Ovary (tissue), 9 donors: Measurements from ENCODE around the gene GTPBP3. TPM values are rescaled to one million over a fixed set of nuclear protein-coding genes. Genes with fewer than 3 reads are reported as not detected.

Experiments used
- DNase-seq, 5 donors: peaks; one replicate each; pipeline ENCODE4 v3.0.0-alpha.2; 2019 to 2020
- H3K27ac ChIP-seq, 2 donors: fragments of 200-600 bp; one replicate each; pipeline versions ENCODE4 v1.5.1 to v1.8.0; 2019 to 2022
- H3K27me3 ChIP-seq: fragments of 200-600 bp; one replicate; pipeline ENCODE4 v1.8.0; 2022
- H3K36me3 ChIP-seq: fragments of 200-600 bp; sonication (generic); one replicate; pipeline ENCODE4 v1.5.1; 2019
- H3K4me1 ChIP-seq: one replicate; pipeline ENCODE4 v1.8.1; 2013; ENCODE audit warnings: mild to moderate bottlenecking, moderate library complexity; ENCODE audit not compliant: insufficient read depth
- H3K4me3 ChIP-seq: fragments of 200-600 bp; sonication (generic); one replicate; pipeline ENCODE4 v1.5.1; 2017
- H3K9me3 ChIP-seq, 2 donors: fragments of 200-600 bp in 1 of 2; sonication (generic) in 1 of 2; one replicate each; pipeline versions ENCODE4 v1.5.1 to v1.8.1; 2013 to 2019; ENCODE audit warnings: mild to moderate bottlenecking in 1 of 2, moderate library complexity in 1 of 2
- CTCF ChIP-seq, 3 donors: fragments of 450-650 bp in 2 of 3; fragments of 200-600 bp in 1 of 3; IDR thresholded peaks; one replicate each; pipeline versions ENCODE4 v1.5.1 to v1.8.0; 2016 to 2022; ENCODE audit warnings: antibody characterized with exemption in 3 of 3, mild to moderate bottlenecking in 1 of 3
- EP300 ChIP-seq: sonication (generic); formaldehyde crosslinking; IDR thresholded peaks from one replicate; pipeline ENCODE4 v1.6.1; 2017; ENCODE audit warnings: antibody characterized with exemption
- POLR2A ChIP-seq: fragments of 450-650 bp; IDR thresholded peaks from one replicate; pipeline ENCODE4 v1.6.1; 2017; ENCODE audit warnings: antibody characterized with exemption, mild to moderate bottlenecking, moderate library complexity
- WGBS, 3 donors: extraction: QIAGEN DNeasy Blood & Tissue Kit in 1 of 3; methylation state at CpG; one replicate each; pipeline versions ENCODE4 v1.1.5 to v1.1.7; 2013 to 2017; 5-methylcytosine and 5-hydroxymethylcytosine counted together
- intact Hi-C, 4 donors: fragments of 100-400 bp; cut with DNase I; formaldehyde crosslinking; loops; one replicate each; pipeline versions ENCODE4 v1.11.0 to v1.15.1; 2022 to 2023
- polyA plus RNA-seq, 2 donors: library from polyadenylated mRNA; stranded (reverse); fragments of 200-250 nt in 1 of 2; fragments of 350-450 nt in 1 of 2; fragmentation: Illumina TruSeq in 1 of 2; extraction: RNeasy Lipid Tissue Mini Kit (QIAGEN cat#74804) in 1 of 2; gene quantifications; one replicate each; pipeline ENCODE4 v1.2.3, GENCODE V29; 2013 to 2014
- total RNA-seq, 7 donors: library from RNA; depleted of rRNA in 2 of 7; stranded (reverse); fragments of >200 nt in 2 of 7; fragmentation: NEBNext Ultra II Directional in 3 of 7; extraction: Animal tissue kit (Norgen Biotek cat#: 25700) in 3 of 7; gene quantifications; one replicate each; pipeline versions ENCODE4 v1.1.0 to v1.2.4, GENCODE V29; 2016 to 2023
- donor health status: DM: no; HTN: no; CAD: no; lungs with moderate emphysema.
- donor health status: DM: no; HTN: no; CAD: no.
- donor health status: Bipolar disorder and iron deficiency.
- donor health status: DM: yes; HTN: yes; CAD: no.
- donor health status: DM: no; HTN: no; CAD: no.
- donor health status: DM: yes; HTN: yes; CAD: no.

GTPBP3 gene
- total and polyA plus RNA-seq, 9 donors: 4.5 to 22.9 (median 16.9) TPM

DNA sequence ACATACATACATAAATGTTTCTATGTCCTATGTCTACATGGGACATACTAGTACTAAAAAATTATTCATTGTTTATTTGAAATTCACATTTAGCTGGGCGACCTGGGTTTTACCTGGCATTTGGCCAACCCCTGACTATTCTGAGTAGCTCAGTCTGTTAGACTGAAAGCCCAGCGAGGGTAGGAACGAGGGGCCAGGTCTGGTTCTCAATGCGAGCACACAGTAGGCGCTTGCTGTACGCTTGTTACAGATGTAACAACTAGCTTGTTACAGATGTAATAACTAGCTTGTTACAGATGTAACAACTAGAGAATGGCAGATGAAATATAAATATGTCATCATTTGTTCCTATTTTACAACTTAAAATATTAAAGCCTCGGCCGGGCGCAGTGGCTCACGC lies 1.8 kb upstream of the GTPBP3 start:
- no peak for DNase-seq
- peaks cover 8% of the 10 kb centered on the region for H3K4me1 ChIP-seq
- H3K27me3 ChIP-seq: no peaks in the 10 kb centered on the region
- no peaks in the 10 kb centered on the region for H3K9me3 ChIP-seq
- no peaks in the 10 kb centered on the region for H3K36me3 ChIP-seq
- WGBS, 3 donors: 53 to 61% (median 56%) methylated on average over 10 of the region's 10 CpGs
- intact Hi-C loops: no loop called here
- no peak overlapping the region for H3K27ac ChIP-seq
- peak overlapping the region; percentile 63 for H3K4me3 ChIP-seq
- TF ChIP-seq POLR2A: no peak
- TF ChIP-seq CTCF (IDR thresholded peaks at IDR 0.05): no peak
- TF ChIP-seq EP300: no peak

DNA sequence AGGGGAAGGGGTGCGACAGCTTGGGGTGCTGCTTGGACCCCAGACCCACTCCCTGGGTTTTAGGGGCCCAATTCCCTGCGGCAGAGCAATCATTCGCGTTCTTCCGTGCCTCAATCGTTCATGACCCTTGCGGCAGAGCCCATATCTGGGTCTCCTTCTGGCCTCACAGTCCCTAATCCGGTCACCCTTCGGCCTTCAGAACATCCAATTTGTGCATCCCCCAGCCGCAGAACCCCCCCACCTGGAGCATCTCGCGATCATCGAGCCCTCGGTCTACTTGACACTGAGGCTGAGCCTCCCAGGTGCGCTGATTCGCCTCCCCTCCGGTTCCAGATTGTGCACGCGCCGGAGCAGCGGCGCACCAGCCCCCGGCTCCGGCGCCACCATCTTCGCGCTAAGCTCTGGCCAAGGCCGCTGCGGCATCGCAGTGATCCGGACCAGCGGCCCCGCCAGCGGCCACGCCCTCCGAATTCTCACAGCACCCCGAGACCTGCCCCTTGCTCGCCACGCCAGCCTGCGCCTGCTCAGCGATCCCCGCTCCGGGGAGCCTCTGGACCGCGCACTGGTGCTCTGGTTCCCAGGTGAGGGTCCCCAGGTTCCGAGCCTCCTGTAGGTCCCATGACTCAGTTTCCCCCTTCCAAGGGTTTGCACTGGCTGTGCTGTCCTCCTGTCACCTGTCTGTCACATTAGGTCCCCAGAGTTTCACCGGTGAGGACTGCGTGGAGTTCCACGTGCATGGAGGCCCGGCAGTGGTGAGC lies 501 bp downstream of the GTPBP3 start:
- Histone ChIP-seq H3K27me3 (no peaks in the 10 kb centered on the region), H3K4me1 (peaks cover 8% of the 10 kb centered on the region), H3K27ac (peak overlapping the region in 1 of 2 donors; percentile 81), H3K9me3 (no peaks in the 10 kb centered on the region), H3K36me3 (no peaks in the 10 kb centered on the region), H3K4me3 (peak overlapping the region; percentile 77)
- intact Hi-C loops: no loop called here
- peak in 2 of 5 donors; percentile 56 to 60 for DNase-seq
- TF ChIP-seq CTCF (IDR thresholded peaks at IDR 0.05): no peak
- TF ChIP-seq EP300: no peak
- no peak for TF ChIP-seq POLR2A
- WGBS, 3 donors: 4 to 6% (median 5%) methylated on average over 41 to 50 of the region's 50 CpGs

DNA sequence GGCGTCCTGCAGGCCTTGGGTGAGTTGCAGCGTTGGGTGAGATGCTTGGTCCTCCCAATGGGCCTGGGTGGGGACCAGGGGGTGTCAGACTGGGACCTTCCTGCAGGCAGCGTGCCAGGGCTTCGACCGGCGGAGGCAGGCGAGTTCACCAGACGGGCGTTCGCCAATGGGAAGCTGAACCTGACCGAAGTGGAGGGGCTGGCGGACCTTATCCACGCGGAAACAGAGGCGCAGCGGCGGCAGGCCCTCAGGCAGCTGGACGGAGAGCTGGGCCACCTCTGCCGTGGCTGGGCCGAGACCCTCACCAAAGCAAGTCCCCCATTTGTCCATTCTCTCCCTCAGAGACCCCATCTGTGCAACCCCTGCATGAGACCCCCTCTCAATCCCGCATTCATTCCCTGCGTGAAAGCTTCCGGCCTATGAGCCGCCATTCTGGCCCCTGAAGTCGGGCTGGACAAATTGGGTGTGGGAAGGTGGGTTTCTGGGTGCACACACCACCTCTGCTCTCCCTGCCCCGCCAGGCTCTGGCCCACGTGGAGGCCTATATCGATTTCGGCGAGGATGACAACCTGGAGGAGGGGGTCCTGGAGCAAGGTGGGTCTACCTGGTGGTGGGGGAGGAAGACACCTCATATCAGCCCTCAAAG lies 1.2 kb downstream of the GTPBP3 start:
- peaks cover 8% of the 10 kb centered on the region for H3K4me1 ChIP-seq
- no peaks in the 10 kb centered on the region for H3K9me3 ChIP-seq
- no peaks in the 10 kb centered on the region for H3K27me3 ChIP-seq
- peak in 4 of 5 donors; percentile 13 to 66 (median 62) for DNase-seq
- H3K27ac ChIP-seq: no peak overlapping the region
- intact Hi-C loops: no loop called here
- H3K36me3 ChIP-seq: no peaks in the 10 kb centered on the region
- H3K4me3 ChIP-seq: no peak overlapping the region
- 79 to 91% (median 80%) methylated on average over 30 of the region's 30 CpGs for WGBS, 3 donors
- TF ChIP-seq POLR2A (no peak), CTCF (IDR thresholded peaks at IDR 0.05) (no peak), EP300 (no peak)

DNA sequence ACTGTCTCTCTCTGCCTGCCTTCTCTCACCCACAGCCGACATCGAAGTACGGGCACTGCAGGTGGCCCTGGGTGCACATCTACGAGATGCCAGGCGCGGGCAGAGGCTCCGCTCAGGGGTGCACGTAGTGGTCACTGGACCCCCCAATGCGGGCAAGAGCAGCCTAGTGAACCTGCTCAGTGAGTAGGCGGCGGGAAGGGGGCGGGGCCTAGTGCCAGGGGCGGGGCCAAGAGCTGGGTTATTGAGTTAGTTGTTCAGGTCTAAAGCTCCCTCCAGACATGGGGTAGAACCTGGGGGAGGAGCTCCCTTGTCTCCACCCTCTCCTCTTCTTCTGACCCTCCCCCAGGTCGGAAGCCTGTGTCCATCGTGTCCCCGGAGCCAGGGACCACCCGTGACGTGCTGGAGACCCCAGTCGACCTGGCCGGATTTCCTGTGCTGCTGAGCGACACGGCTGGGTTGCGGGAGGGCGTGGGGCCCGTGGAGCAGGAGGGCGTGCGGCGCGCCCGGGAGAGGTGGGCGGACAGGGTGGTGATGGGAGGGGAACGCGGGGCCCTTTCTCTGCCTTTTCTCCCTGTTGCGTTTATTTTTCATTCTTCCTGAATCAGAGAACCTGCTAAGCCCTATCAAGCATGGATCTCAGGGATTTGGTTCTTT lies 1.9 kb downstream of the GTPBP3 start:
- Histone ChIP-seq H3K9me3 (no peaks in the 10 kb centered on the region), H3K36me3 (no peaks in the 10 kb centered on the region), H3K27ac (no peak overlapping the region), H3K4me3 (no peak overlapping the region), H3K27me3 (no peaks in the 10 kb centered on the region), H3K4me1 (peaks cover 8% of the 10 kb centered on the region)
- peak in 2 of 5 donors; percentile 58 to 62 for DNase-seq
- intact Hi-C loops: no loop called here
- no peak for TF ChIP-seq EP300
- TF ChIP-seq CTCF (IDR thresholded peaks at IDR 0.05): no peak
- TF ChIP-seq POLR2A: no peak
- 85 to 90% (median 86%) methylated on average over 34 of the region's 34 CpGs for WGBS, 3 donors
